Transverse colon (tissue), 4 donors: ENCODE data around the gene ANKRD11.

Experiments
- CTCF ChIP-seq, 5 experiments: fragments of 200-600 bp in 3 of 5; fragments of 450-650 bp in 2 of 5; sonication (generic) in 3 of 5; IDR thresholded peaks; 1 replicate in 2 of 5; 2 replicates in 3 of 5; pipeline ENCODE4 v1.5.1; 2016 to 2017; ENCODE audit warnings: antibody characterized with exemption in 5 of 5, inconsistent platforms in 3 of 5, mild to moderate bottlenecking in 2 of 5, moderate library complexity in 1 of 5
- EP300 ChIP-seq: sonication (generic); formaldehyde crosslinking; IDR thresholded peaks from one replicate; pipeline ENCODE4 v1.6.1; 2017; ENCODE audit warnings: antibody characterized with exemption, low read depth
- POLR2A ChIP-seq: fragments of 450-650 bp; IDR thresholded peaks from one replicate; pipeline ENCODE4 v1.6.1; 2016; ENCODE audit warnings: antibody characterized with exemption, mild to moderate bottlenecking, moderate library complexity
- POLR2AphosphoS5 ChIP-seq, 3 donors: sonication (generic); formaldehyde crosslinking; IDR thresholded peaks; one replicate each; pipeline ENCODE4 v1.6.1; 2016; ENCODE audit warnings: antibody characterized with exemption in 3 of 3

GRCh38 chr16:89453501-89454321 lies 36.6 kb downstream of the ANKRD11 start:
- TF ChIP-seq CTCF (IDR thresholded peaks at IDR 0.05) (peak in 3 of 5 experiments; percentile 13 to 28 (median 25)), POLR2A (no peak), EP300 (no peak), POLR2AphosphoS5 (IDR thresholded peaks at IDR 0.05) (no peak)
